Urinary bladder (tissue), 4 donors: ENCODE measurements around the gene TEX30. TPM values are rescaled to one million over a fixed set of nuclear protein-coding genes. Genes with fewer than 3 reads are reported as not detected.

ENCODE experiments used
- DNase-seq: peaks from one replicate; pipeline ENCODE4 v3.0.0-alpha.2; 2015; ENCODE audit errors: extremely low spot score
- H3K27ac ChIP-seq: one replicate; pipeline ENCODE4 v1.5.1; 2013; ENCODE audit warnings: low read depth, mild to moderate bottlenecking, moderate library complexity
- H3K36me3 ChIP-seq: one replicate; pipeline ENCODE4 v1.6.1; 2013; ENCODE audit warnings: mild to moderate bottlenecking, moderate library complexity; ENCODE audit not compliant: insufficient read depth
- H3K4me1 ChIP-seq: one replicate; pipeline ENCODE4 v1.6.1; 2013; ENCODE audit warnings: mild to moderate bottlenecking, moderate library complexity; ENCODE audit not compliant: insufficient read depth
- H3K4me3 ChIP-seq: one replicate; pipeline ENCODE4 v1.5.1; 2013; ENCODE audit warnings: low read depth, low read length
- whole genome bisulfite sequencing: extraction: QIAGEN DNeasy Blood & Tissue Kit; methylation state at CpG from one replicate; pipeline ENCODE4 v1.1.7; 2013; 5-methylcytosine and 5-hydroxymethylcytosine counted together
- polyA plus RNA-seq: library from polyadenylated mRNA; stranded (reverse); fragments of 200-250 nt; gene quantifications from one replicate; pipeline ENCODE4 v1.2.3, GENCODE V29; 2013
- total RNA-seq: library from RNA; depleted of rRNA; stranded (reverse); fragments of >200 nt; gene quantifications from one replicate; pipeline ENCODE4 v1.2.3, GENCODE V29; 2014
- donor health status: healthy with polysubstance abuse.
- donor health status: healthy.

TEX30 gene
- total and polyA plus RNA-seq, 2 donors: 8.9 to 15.6 TPM

GRCh38 chr13:102721800-102722231 lies 51.8 kb downstream of the TEX30 start:
- no peak overlapping the region for H3K4me3 ChIP-seq
- H3K36me3 ChIP-seq: no peaks in the 10 kb centered on the region
- no peaks in the 10 kb centered on the region for H3K4me1 ChIP-seq
- no peak for DNase-seq
- WGBS: 36% methylated on average over 1 of the region's 1 CpG
- H3K27ac ChIP-seq: no peak overlapping the region

GRCh38 chr13:102718746-102719145 lies 54.8 kb downstream of the TEX30 start:
- WGBS: 59% methylated on average over 2 of the region's 2 CpGs
- Histone ChIP-seq H3K4me1 (no peaks in the 10 kb centered on the region), H3K27ac (no peak overlapping the region)

More at GRCh38 chr13:102718746-102719145, 54.8 kb downstream of the TEX30 start:
- DNase-seq: no peak
- no peaks in the 10 kb centered on the region for H3K36me3 ChIP-seq
- H3K4me3 ChIP-seq: no peak overlapping the region

Other genes starting within 250 kb of the TEX30 start
- 76.1 TPM for gene TPP2, start 176.8 kb downstream of the TEX30 start, total RNA-seq
- 22.1 TPM for gene TPP2, start 176.8 kb downstream of the TEX30 start, polyA plus RNA-seq
- 0.69 TPM for gene METTL21C, start 78.7 kb downstream of the TEX30 start, total RNA-seq
- gene METTL21C, start 78.7 kb downstream of the TEX30 start, polyA plus RNA-seq: not detected
- gene POGLUT2, start 25.2 kb upstream of the TEX30 start, total RNA-seq: 35.5 TPM
- gene POGLUT2, start 25.2 kb upstream of the TEX30 start, polyA plus RNA-seq: 11.4 TPM
- gene BIVM, start 25.3 kb upstream of the TEX30 start, total RNA-seq: 60.2 TPM
- gene BIVM, start 25.3 kb upstream of the TEX30 start, polyA plus RNA-seq: 14.3 TPM
- gene ERCC5, start 72.2 kb upstream of the TEX30 start, total RNA-seq: 70.8 TPM
- gene ERCC5, start 72.2 kb upstream of the TEX30 start, polyA plus RNA-seq: 35.9 TPM